ENCODE measurements around the gene FXR2. TPM values are rescaled to one million over a fixed set of nuclear protein-coding genes. Genes with fewer than 3 reads are reported as not detected.
A peak's percentile ranks its signal among the peaks of the same experiment; 100 is the strongest.
"Not testable (repeated sequence)": the region's sequence is repeated elsewhere in the genome, so short reads cannot be mapped to it uniquely, and the experiment has no call there.

FXR2 gene
- total RNA-seq (2014; rRNA removed; shearing (Covaris generic)) = 75.9 and 88.0 TPM in 2 replicates

DNA sequence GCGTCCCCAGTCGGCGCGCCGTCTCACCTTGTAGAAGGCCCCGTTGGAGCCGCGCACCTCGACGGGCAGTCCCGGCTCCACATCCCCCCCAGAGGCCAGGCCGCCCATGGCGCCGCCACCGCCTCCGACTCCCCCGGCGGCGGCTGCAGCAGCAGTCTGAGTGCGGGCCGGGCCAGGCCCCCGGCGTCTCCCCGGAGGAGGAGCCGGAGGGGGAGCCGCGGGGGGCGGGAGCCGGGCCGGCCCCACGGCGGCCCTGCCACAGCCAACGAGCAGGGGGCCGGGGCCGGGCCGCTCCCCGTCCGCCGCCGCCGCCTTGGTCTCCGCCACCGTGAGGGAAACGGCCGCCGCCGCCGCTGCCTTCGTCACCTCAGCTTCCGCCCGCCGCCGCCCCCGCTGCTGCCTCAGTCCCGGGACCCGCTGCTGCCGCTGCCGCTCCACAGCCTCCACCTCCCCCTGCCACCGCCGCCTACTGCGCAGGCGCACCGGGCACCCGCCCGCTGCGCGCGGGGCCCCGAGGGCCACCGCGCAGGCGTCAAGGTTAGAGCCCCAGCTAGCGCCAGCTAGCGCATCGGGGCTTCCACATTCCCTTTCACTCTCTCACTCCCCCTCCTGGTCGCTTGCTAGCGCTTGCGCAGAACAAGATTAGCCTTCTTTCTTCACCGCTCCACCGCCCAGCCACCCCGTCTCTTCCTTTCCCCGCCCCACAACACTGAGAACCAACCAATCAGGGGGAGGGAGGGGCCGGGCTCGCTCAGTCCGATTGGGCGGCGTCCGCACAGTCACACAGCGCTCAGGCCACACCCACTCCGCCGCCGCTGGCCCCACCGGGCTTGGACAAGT lies at the start of gene FXR2:
Gene FXR2, minus strand, starts transcription at position 473 of the 840 bp plus-strand sequence. Its CDS starts 365 bp downstream, at position 108.
- DNase-seq (ENCODE audit: low spot score) = peak; percentile 100
- in situ Hi-C loops (cut with HindIII; ENCODE audit: low sequenced_read_pairs) = no loop called here

DNA sequence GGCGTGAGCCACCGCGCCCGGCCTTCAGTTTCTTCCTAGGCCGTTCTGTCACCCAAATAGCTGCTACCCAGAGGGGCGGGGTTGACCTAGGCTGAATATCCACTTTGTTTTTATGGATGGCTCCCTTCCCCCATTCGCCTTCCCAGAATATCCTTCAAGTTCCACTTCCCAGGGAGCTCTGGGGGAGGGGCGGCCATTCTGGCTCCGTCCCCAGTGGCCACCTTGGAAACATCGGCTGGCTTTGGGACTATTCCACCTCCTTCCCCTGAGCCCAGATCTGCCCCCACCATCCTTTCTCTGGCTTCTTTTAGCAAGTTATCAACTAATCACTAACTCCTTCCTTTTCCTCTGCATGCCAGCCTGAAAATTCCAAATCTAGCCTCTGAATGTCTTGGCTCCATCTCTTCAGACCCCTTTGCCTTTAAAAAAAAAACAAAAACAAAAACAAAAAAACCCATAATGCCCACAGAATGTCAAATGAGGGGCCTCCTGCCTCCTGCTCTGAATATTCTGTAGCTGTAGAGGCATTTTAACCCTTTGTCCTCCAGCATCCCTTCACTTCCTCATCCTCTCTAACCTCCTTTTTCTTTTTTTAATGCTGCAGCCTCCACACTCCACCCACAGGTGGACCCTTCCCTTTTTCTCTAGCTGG lies 42.4 kb upstream of the FXR2 start:
- in situ Hi-C loops (cut with HindIII; ENCODE audit: low sequenced_read_pairs) = no loop called here
- DNase-seq (ENCODE audit: low spot score) = peak; percentile 66

DNA sequence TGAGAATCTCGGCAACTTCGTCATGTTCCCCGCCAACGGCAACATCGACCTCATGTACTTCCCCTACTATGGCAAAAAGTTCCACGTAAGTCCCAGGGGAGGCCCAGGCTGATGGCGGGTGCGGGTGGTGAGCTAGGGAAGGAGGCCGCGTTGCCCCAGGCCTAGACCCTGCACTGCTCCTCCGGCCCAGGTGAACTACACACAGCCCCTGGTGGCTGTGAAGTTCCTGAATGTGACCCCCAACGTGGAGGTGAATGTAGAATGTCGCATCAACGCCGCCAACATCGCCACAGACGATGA lies 40.8 kb upstream of the FXR2 start:
- no peak for DNase-seq (ENCODE audit: low spot score)
- in situ Hi-C loops (cut with HindIII; ENCODE audit: low sequenced_read_pairs) = no loop called here

DNA sequence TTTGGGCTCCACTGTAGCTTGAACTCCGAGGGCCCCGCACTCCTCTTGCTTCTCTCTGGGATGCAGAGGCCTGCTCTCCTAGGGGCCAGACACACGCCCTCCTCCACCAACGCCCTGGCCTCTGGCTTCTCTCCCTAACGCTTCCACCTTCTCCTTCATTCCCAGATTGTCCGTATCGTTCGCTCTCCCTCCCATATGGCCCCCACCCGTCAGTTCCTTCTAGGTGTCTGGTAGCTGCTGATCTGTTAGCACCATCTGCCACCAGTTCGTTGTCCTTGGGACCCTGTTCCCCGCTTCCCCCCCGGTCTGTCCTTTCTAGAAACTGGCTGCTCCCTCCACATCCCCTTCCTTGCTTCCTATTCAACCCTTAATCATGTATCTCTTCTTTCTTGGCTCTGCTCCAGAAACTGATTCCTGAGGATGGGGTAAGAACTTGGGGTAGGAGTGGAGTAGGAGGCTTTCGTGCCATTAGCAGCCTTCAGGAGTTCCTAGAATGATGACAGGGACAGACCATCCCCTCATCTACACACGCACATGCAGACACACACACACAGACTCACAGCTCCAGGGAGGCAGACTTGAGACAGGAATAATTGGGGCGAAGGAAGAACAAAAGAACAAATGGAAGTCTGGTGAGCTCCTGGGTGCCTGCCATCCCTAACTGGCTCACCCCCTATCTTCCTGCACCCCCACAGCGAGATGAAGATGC lies 40.3 kb upstream of the FXR2 start:
- in situ Hi-C loops (cut with HindIII; ENCODE audit: low sequenced_read_pairs) = no loop called here
- peak; percentile 15 for DNase-seq (ENCODE audit: low spot score)

- peak; percentile 45 for DNase-seq (ENCODE audit: low spot score)
- in situ Hi-C loops (cut with HindIII; ENCODE audit: low sequenced_read_pairs) = no loop called here
Observed at GRCh38 chr17:7652388-7653356, 38.0 kb upstream of the FXR2 start.

DNA sequence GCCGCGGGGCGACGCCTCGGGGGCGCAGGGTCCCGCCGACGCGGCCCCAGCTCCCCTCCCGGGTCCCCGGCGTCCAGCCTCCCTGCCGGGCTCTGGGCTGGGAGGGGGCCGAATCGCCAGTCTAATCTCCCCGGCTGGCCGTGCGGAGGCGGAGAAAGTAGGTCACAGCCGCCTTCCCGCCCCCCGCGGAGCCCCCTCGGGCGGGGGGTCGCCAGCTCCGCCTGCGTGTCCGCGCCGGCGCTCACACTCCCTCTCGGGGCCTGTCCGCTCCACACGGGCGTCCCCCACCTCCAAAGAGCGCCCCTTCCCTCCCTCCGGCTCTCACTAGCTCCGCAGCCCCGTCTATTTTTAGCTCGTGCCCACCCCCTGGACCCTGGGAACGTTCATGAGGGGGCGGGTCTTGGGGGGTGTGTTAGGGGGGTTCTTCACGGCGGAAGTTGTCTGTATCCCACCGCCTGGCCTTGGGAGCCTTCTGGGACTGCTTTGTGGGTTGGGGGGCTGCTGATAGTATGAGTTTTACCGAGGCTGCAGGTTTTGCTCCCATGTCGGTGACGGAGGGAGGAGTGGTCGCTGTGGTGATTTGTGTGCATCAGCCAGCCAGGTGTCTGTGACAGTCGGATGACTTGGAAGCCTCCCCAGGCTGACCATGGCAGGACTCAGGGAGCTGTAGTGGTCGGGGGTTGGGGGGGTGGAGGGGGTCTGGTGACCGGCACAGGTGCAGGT lies 37.1 kb upstream of the FXR2 start:
- in situ Hi-C loops (cut with HindIII; ENCODE audit: low sequenced_read_pairs) = no loop called here
- peak; percentile 64 for DNase-seq (ENCODE audit: low spot score)

- DNase-seq (ENCODE audit: low spot score) = no peak
- in situ Hi-C loops (cut with HindIII; ENCODE audit: low sequenced_read_pairs) = no loop called here
Observed at GRCh38 chr17:7651097-7651664, 36.5 kb upstream of the FXR2 start.

DNA sequence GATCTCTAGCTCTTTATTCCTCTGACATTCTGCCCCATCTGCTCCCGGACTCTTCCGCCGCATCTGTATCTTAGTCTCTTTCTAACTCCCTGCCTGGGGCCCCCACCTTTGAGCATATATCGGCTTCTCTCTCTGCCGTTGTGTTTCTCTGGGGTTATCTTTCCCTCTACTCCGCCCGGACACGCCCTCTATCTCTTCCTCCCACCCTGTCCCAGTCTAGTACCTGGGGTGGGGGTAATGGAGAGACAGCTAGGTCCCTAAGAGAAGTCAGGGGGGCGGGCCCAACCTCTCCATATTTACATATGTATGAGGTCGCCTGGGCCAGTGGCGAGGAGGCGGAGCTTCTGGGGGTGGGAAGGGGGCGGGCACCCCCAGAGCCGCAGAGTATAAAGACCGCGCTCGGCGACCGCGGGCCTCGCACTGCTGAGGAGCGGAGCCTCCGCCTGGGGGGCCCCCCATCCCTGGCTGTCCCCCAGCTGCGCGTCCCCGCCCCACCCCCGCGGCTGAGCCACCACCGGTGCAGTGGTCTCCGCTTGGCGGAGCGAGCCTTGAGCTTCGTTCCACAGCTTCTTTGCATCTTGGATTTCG lies 35.9 kb upstream of the FXR2 start, which contains the start of gene ATP1B2:
Gene ATP1B2, plus strand, starts transcription at position 418 of the 588 bp plus-strand sequence. CDS start 593 bp downstream, outside the sequence.
- peak; percentile 97 for DNase-seq (ENCODE audit: low spot score)
- in situ Hi-C loops (cut with HindIII; ENCODE audit: low sequenced_read_pairs) = no loop called here

DNA sequence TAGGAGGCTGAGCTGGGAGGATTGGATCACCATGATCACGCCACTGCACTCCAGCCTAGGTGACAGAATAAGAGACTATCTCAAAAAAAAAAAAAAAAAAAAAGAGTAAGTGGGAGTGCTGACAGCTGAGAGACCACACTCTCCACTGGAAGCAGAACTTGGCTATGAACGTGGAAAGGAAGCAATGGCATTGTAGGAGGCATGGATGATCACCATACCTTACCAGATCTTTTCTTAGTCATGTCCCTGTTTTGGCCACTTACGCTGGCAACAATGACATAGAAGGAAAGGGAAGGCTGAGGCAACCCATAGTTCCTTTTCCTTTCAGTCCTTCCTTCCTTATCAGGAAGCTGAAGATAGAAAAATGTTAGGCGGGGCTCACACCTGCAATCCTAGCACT lies 32.3 kb upstream of the FXR2 start:
- no peak for DNase-seq (ENCODE audit: low spot score)
- in situ Hi-C loops (cut with HindIII; ENCODE audit: low sequenced_read_pairs) = no loop called here

GRCh38 chr17:7646457-7646856 lies 31.8 kb upstream of the FXR2 start:
- in situ Hi-C loops (cut with HindIII; ENCODE audit: low sequenced_read_pairs) = no loop called here

GRCh38 chr17:7644775-7645174 lies 30.1 kb upstream of the FXR2 start:
- no peak for DNase-seq (ENCODE audit: low spot score)
- in situ Hi-C loops (cut with HindIII; ENCODE audit: low sequenced_read_pairs) = no loop called here

More at GRCh38 chr17:7646457-7646856, 31.8 kb upstream of the FXR2 start:
- no peak for DNase-seq (ENCODE audit: low spot score)

- DNase-seq (ENCODE audit: low spot score); in situ Hi-C loops (cut with HindIII; ENCODE audit: low sequenced_read_pairs): not testable (repeated sequence)
Observed at GRCh38 chr17:7641635-7642034, 26.9 kb upstream of the FXR2 start.

- in situ Hi-C loops (cut with HindIII; ENCODE audit: low sequenced_read_pairs) = no loop called here
- DNase-seq (ENCODE audit: low spot score) = no peak
Observed at GRCh38 chr17:7640783-7641182, 26.1 kb upstream of the FXR2 start.

DNA sequence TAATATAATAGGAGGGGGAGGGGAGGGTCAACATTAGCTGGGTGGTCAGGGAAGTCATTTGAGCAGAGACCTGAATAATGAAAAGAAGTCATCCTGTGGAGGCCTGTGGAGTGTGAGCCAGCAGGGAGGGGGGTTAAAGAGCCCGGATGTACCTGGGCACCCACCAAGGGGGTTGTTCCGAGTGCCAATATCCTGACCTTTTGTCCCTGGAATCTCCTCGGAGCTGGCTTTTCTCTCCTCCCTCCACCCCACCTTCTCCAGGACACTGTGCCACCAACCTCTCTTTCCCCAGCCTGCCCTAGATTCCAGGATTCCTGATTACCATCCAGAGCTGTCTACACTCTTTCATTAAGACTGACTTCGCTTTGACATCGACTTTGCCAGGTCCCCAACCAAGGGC lies 21.5 kb upstream of the FXR2 start:
- in situ Hi-C loops (cut with HindIII; ENCODE audit: low sequenced_read_pairs) = no loop called here
- no peak for DNase-seq (ENCODE audit: low spot score)

- peak; percentile 43 for DNase-seq (ENCODE audit: low spot score)
- in situ Hi-C loops (cut with HindIII; ENCODE audit: low sequenced_read_pairs) = no loop called here
Observed at GRCh38 chr17:7634384-7634783, 19.7 kb upstream of the FXR2 start.

GRCh38 chr17:7633093-7633492 lies 18.4 kb upstream of the FXR2 start:
- in situ Hi-C loops (cut with HindIII; ENCODE audit: low sequenced_read_pairs) = no loop called here
- DNase-seq (ENCODE audit: low spot score) = no peak

DNA sequence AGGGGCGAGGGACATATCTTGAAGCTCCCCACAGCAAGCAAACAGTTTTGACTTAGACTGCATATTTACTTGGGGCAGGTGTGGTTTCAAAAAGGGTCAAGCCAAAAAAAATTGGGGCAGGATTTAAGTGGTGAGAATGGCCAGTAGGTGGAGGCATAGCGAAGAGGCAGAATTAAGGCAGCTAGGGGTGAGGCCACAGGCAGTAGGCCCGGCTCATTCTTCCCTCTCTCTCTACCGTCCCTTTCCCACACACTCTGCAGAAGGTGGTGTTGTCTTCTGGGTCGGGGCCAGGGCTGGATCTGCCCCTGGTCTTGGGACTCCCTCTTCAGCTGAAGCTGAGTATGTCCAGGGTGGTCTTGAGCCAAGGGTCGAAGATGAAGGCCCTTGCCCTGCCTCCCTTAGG lies 17.8 kb upstream of the FXR2 start:
- DNase-seq (ENCODE audit: low spot score) = peak; percentile 30
- in situ Hi-C loops (cut with HindIII; ENCODE audit: low sequenced_read_pairs) = no loop called here
